Endothelial cell of umbilical vein (primary cell): ENCODE measurements around the gene DEGS2. TPM values are rescaled to one million over a fixed set of nuclear protein-coding genes. Genes with fewer than 3 reads are reported as not detected.

Source experiments
- BruUV-seq: library from RNA; stranded (reverse); fragments of 400-500 nt; replicated peaks from 2 replicates; lab custom pipeline; 2021; lab: Mats Ljungman, UMichigan
- CTCF ChIA-PET: fragments of 300-600, 350-600 bp; sonication (Branson Sonifier 250); formaldehyde crosslinking; loops from one replicate; lab custom pipeline; 2021; ENCODE audit warnings: antibody characterized with exemption, inconsistent platforms; lab: Charles Lee
- POLR2A ChIA-PET: fragments of 300-600, 350-600 bp; sonication (Branson Sonifier 250); formaldehyde crosslinking; loops from one replicate; lab custom pipeline; 2021; ENCODE audit warnings: antibody characterized with exemption, inconsistent platforms; lab: Charles Lee
- DNase-seq: peaks from one replicate; pipeline ENCODE4 v3.0.0-alpha.2; 2011; ENCODE audit warnings: low read depth, low spot score
- FAIRE-seq: peaks from 2 replicates; lab custom pipeline; 2011; peaks lifted over from hg19 to GRCh38; lab: Jason Lieb, UNC
- H2AFZ ChIP-seq: 2 replicates; pipeline ENCODE4 v1.6.0; 2012; ENCODE audit warnings: low read depth, low read length, control low read depth, inconsistent platforms
- H3K27ac ChIP-seq: 2 replicates; pipeline ENCODE4 v1.5.1; 2011; ENCODE audit warnings: low read depth, mild to moderate bottlenecking, control low read depth, low read length, moderate library complexity; ENCODE audit not compliant: insufficient read depth
- H3K27me3 ChIP-seq, 2 experiments: 2 replicates each; pipeline versions ENCODE4 v1.6.0 to v1.6.1; 2011; ENCODE audit warnings: low read length in 2 of 2, mixed read lengths in 1 of 2; ENCODE audit not compliant: control insufficient read depth in 2 of 2, insufficient read depth in 2 of 2
- H3K36me3 ChIP-seq, 2 experiments: 2 replicates in 1 of 2; 3 replicates in 1 of 2; pipeline ENCODE4 v1.5.1; 2011; ENCODE audit warnings: low read length in 2 of 2, mild to moderate bottlenecking in 1 of 2, moderate library complexity in 1 of 2; ENCODE audit not compliant: control insufficient read depth in 2 of 2, insufficient read depth in 2 of 2; ENCODE audit errors: extremely low read depth in 1 of 2
- H3K4me1 ChIP-seq: 3 replicates; pipeline ENCODE4 v1.5.1; 2011; ENCODE audit warnings: mild to moderate bottlenecking, low read length; ENCODE audit not compliant: control insufficient read depth, insufficient read depth; ENCODE audit errors: extremely low read depth
- H3K4me2 ChIP-seq: 2 replicates; pipeline ENCODE4 v1.6.1; 2011; ENCODE audit warnings: low read length, control low read depth, mixed read lengths; ENCODE audit not compliant: insufficient read depth
- H3K4me3 ChIP-seq, 3 experiments: fragments of 200-600 bp in 1 of 3; sonication (generic), shearing (Covaris generic) in 1 of 3; replicated peaks in 1 of 3; 2 replicates each; pipeline ENCODE4 v1.5.1; 2011 to 2016; ENCODE audit warnings: control low read depth in 3 of 3, low read length in 3 of 3, mild to moderate bottlenecking in 2 of 3, inconsistent platforms in 1 of 3, low read depth in 1 of 3, moderate library complexity in 1 of 3; ENCODE audit not compliant: insufficient read depth in 1 of 3
- H3K79me2 ChIP-seq: 2 replicates; pipeline ENCODE4 v1.6.0; 2012; ENCODE audit warnings: low read length, inconsistent platforms; ENCODE audit not compliant: control insufficient read depth, insufficient read depth
- H3K9ac ChIP-seq: replicated peaks from 2 replicates; pipeline ENCODE3; 2011; ENCODE audit warnings: low read length, control low read depth; ENCODE audit not compliant: insufficient read depth; ENCODE audit errors: extremely low read depth
- H3K9me1 ChIP-seq: replicated peaks from 3 replicates; pipeline ENCODE4 v1.6.0; 2011; ENCODE audit warnings: mild to moderate bottlenecking, low read length; ENCODE audit not compliant: control insufficient read depth, insufficient read depth; ENCODE audit errors: extremely low read depth
- H3K9me3 ChIP-seq: replicated peaks from 2 replicates; pipeline ENCODE4 v1.5.1; 2012; ENCODE audit warnings: low read length, inconsistent platforms; ENCODE audit not compliant: control insufficient read depth, insufficient read depth
- H4K20me1 ChIP-seq: replicated peaks from 2 replicates; pipeline ENCODE3; 2011; ENCODE audit warnings: mild to moderate bottlenecking, low read length; ENCODE audit not compliant: control insufficient read depth, insufficient read depth; ENCODE audit errors: extremely low read depth
- GATA2 ChIP-seq: IDR thresholded peaks from 2 replicates; pipeline ENCODE4 v1.7.0; 2011; ENCODE audit warnings: low read depth, mild to moderate bottlenecking, moderate library complexity, mixed read lengths, low read length; ENCODE audit not compliant: insufficient read length, insufficient read depth
- MAX ChIP-seq: IDR thresholded peaks from 2 replicates; pipeline ENCODE4 v1.6.1; 2011; ENCODE audit not compliant: insufficient read depth, insufficient read length
- MYC ChIP-seq: IDR thresholded peaks from one replicate; pipeline ENCODE4 v1.6.1; 2011; ENCODE audit warnings: mild to moderate bottlenecking, low read depth, low read length
- POLR2AphosphoS5 ChIP-seq: IDR thresholded peaks from 2 replicates; pipeline ENCODE4 v1.6.1; 2012; ENCODE audit warnings: low read depth, mild to moderate bottlenecking, control low read depth, low read length, moderate library complexity; ENCODE audit not compliant: insufficient read depth
- dilution Hi-C: fragments of 300-500 bp; cut with MboI; formaldehyde crosslinking; loops from one replicate; pipeline ENCODE4 v1.15.0; 2019; ENCODE audit warnings: low sequenced_read_pairs; ENCODE audit not compliant: extremely low pct_ligation_motif_present
- intact Hi-C: fragments of 100-400 bp; cut with micrococcal nuclease; formaldehyde crosslinking; loops from one replicate; pipeline ENCODE4 v1.10.0; 2022
- polyA plus RNA-seq, 4 experiments: library from polyadenylated mRNA; depleted of rRNA in 3 of 4; stranded (reverse) in 3 of 4; unstranded in 1 of 4; fragments of >200 nt; gene quantifications; 2 replicates each; pipeline versions ENCODE4 v1.2.1 to v1.2.3, GENCODE V29; 2011 to 2012; ENCODE audit warnings: missing spikeins in 1 of 4
- total RNA-seq: library from RNA; stranded (reverse); gene quantifications from 2 replicates; pipeline ENCODE4 v1.2.3, GENCODE V29; 2021

Gene DEGS2
- total and polyA plus RNA-seq, 2 donors (not counting 3 experiments of a cell fraction or from before 2014, with no cell fraction given), result 0.06 TPM; not detected in 1

GRCh38 chr14:100105357-100106169, 53.9 kb downstream of the DEGS2 start:
- Histone ChIP-seq H3K9me3 (no peaks in the 10 kb centered on the region), H3K4me3 (no peak overlapping the region), H3K4me2 (no peak overlapping the region), H3K9ac (no peak overlapping the region), H3K27ac (no peak overlapping the region), H4K20me1 (no peaks in the 10 kb centered on the region), H2AFZ (no peak overlapping the region), H3K4me1 (peaks cover 26% of the 10 kb centered on the region), H3K36me3 (no peaks in the 10 kb centered on the region), H3K9me1 (no peaks in the 10 kb centered on the region), H3K79me2 (no peaks in the 10 kb centered on the region), H3K27me3 (no peaks in the 10 kb centered on the region)
- intact Hi-C loops, result no loop called here
- FAIRE-seq (no peak), DNase-seq (no peak)
- BruUV-seq, result no TSS peak
- POLR2A ChIA-PET, result no interaction called here
- CTCF ChIA-PET, result interaction anchor here (1.0 to 6.2 kb wide), 6 partner anchors 8 to 124 kb away, joined by 3 to 150 read pairs (median 12); no protein-coding TSS in a partner anchor
- TF ChIP-seq MYC, result no peak
- dilution Hi-C loops, result no loop called here

GRCh38 chr14:100104523-100105300, 54.7 kb downstream of the DEGS2 start:
- Histone ChIP-seq H3K9ac (no peak overlapping the region), H2AFZ (no peak overlapping the region), H3K79me2 (no peaks in the 10 kb centered on the region), H3K9me3 (no peaks in the 10 kb centered on the region), H3K9me1 (no peaks in the 10 kb centered on the region), H3K4me2 (no peak overlapping the region), H3K36me3 (no peaks in the 10 kb centered on the region), H3K4me3 (no peak overlapping the region), H3K4me1 (peaks cover 26% of the 10 kb centered on the region), H3K27me3 (no peaks in the 10 kb centered on the region), H3K27ac (no peak overlapping the region), H4K20me1 (no peaks in the 10 kb centered on the region)
- FAIRE-seq, result peak; percentile 79
- ChIA-PET CTCF (interaction anchor here (0.7 to 6.2 kb wide), 6 partner anchors 9 to 123 kb away, joined by 3 to 150 read pairs (median 3); no protein-coding TSS in a partner anchor), POLR2A (no interaction called here)
- peak; percentile 58 for DNase-seq
- intact Hi-C loops (no loop called here), dilution Hi-C loops (no loop called here)
- no peak for TF ChIP-seq MAX
- TF ChIP-seq POLR2AphosphoS5, result no peak
- TF ChIP-seq GATA2, result peak; percentile 88
- BruUV-seq, result no TSS peak
